HepG2 (cell line): ENCODE data around the gene CNOT10. TPM values are rescaled to one million over a fixed set of nuclear protein-coding genes. Genes with fewer than 3 reads are reported as not detected.

ENCODE experiments used
- BRCA1 ChIP-seq: sonication (generic); formaldehyde crosslinking; IDR thresholded peaks from 2 replicates; pipeline ENCODE4 v1.4.0; 2020; ENCODE audit warnings: missing genetic modification reagents
- BRF2 ChIP-seq: sonication (generic); formaldehyde crosslinking; IDR thresholded peaks from 2 replicates; pipeline ENCODE4 v1.8.1; 2022; ENCODE audit warnings: mild to moderate bottlenecking, missing genetic modification reagents
- MTF2 ChIP-seq: sonication (generic); formaldehyde crosslinking; IDR thresholded peaks from 2 replicates; pipeline ENCODE4 v1.5.0; 2020; ENCODE audit warnings: missing genetic modification reagents, borderline replicate concordance
- NFYB ChIP-seq: sonication (generic); formaldehyde crosslinking; IDR thresholded peaks from 2 replicates; pipeline ENCODE4 v1.4.0; 2020; ENCODE audit warnings: missing genetic modification reagents
- NR2F1 ChIP-seq, 2 experiments: fragments of 450-650 bp in 1 of 2; formaldehyde crosslinking in 1 of 2; IDR thresholded peaks; 2 replicates each; pipeline versions ENCODE4 v1.5.0 to v1.6.1; 2016 to 2020; ENCODE audit warnings: mild to moderate bottlenecking in 1 of 2, missing compliant biosample characterization in 1 of 2, missing genetic modification reagents in 1 of 2, moderate library complexity in 1 of 2
- PAXIP1 ChIP-seq: sonication (generic); formaldehyde crosslinking; conservative IDR thresholded peaks from 2 replicates; pipeline ENCODE4 v1.4.0; 2020; ENCODE audit warnings: mild to moderate bottlenecking, missing genetic modification reagents, moderate library complexity
- ZFP36 ChIP-seq: fragments of 150-350 bp; IDR thresholded peaks from 2 replicates; pipeline ENCODE4 v1.6.1; 2018; ENCODE audit warnings: borderline replicate concordance, low read length, low read depth; ENCODE audit not compliant: partially characterized antibody
- ZKSCAN1 ChIP-seq: fragments of 150-350 bp; IDR thresholded peaks from 2 replicates; pipeline ENCODE4 v1.6.1; 2014; ENCODE audit warnings: low read length
- ZNF318 ChIP-seq: sonication (generic); formaldehyde crosslinking; IDR thresholded peaks from 2 replicates; pipeline ENCODE4 v1.4.0; 2020; ENCODE audit warnings: mild to moderate bottlenecking, missing genetic modification reagents
- ZNF367 ChIP-seq: sonication (generic); formaldehyde crosslinking; IDR thresholded peaks from 2 replicates; pipeline ENCODE4 v1.4.0; 2020; ENCODE audit warnings: missing genetic modification reagents, borderline replicate concordance
- ZNF446 ChIP-seq: sonication (generic); formaldehyde crosslinking; IDR thresholded peaks from 2 replicates; pipeline ENCODE4 v1.5.0; 2020; ENCODE audit warnings: mild to moderate bottlenecking, missing genetic modification reagents
- ZNF577 ChIP-seq: sonication (generic); formaldehyde crosslinking; IDR thresholded peaks from 2 replicates; pipeline ENCODE4 v1.4.0; 2020; ENCODE audit warnings: mild to moderate bottlenecking, low read depth, missing genetic modification reagents, borderline replicate concordance
- ZNF816 ChIP-seq: sonication (generic); formaldehyde crosslinking; IDR thresholded peaks from 2 replicates; pipeline ENCODE4 v1.8.0; 2022; ENCODE audit warnings: missing genetic modification reagents, mild to moderate bottlenecking, borderline replicate concordance
- ZNF891 ChIP-seq: sonication (generic); formaldehyde crosslinking; IDR thresholded peaks from 2 replicates; pipeline ENCODE4 v1.5.0; 2020; ENCODE audit warnings: mild to moderate bottlenecking, missing genetic modification reagents
- polyA plus RNA-seq, 8 experiments: library from polyadenylated mRNA; depleted of rRNA in 3 of 8; stranded (reverse) in 7 of 8; unstranded in 1 of 8; fragments of >200 nt; fragmentation: Illumina TruSeq in 4 of 8; extraction: Trizol in 4 of 8; gene quantifications; 2 replicates each; pipeline versions ENCODE4 v1.2.1 to v1.2.3, GENCODE V29; 2011 to 2016; ENCODE audit warnings: low read depth in 4 of 8, missing spikeins in 1 of 8, mixed read lengths in 1 of 8; ENCODE audit not compliant: insufficient read depth in 1 of 8
- total RNA-seq, 5 experiments: library from RNA; depleted of rRNA; stranded (reverse); fragments of >200 nt; fragmentation: Illumina TruSeq; extraction: Trizol; gene quantifications; 2 replicates each; pipeline ENCODE4 v1.2.3, GENCODE V29; 2016; ENCODE audit warnings: low read depth in 1 of 5

CNOT10 gene
- total and polyA plus RNA-seq, 2 of the 13 experiments (the other 11 are each of a cell fraction or from before 2014, with no cell fraction given) = 21.2 to 34.1 TPM

- TF ChIP-seq ZNF318 (CRISPR knock-in tag) (no peak), ZNF446 (CRISPR knock-in tag) (no peak), ZNF816 (CRISPR knock-in tag) (no peak), ZFP36 (no peak), MTF2 (no peak), BRCA1 (CRISPR knock-in tag) (no peak), PAXIP1 (CRISPR knock-in tag) (peak; percentile 78), ZNF577 (CRISPR knock-in tag) (no peak), NR2F1 (CRISPR knock-in tag; IDR thresholded peaks at IDR 0.05) (no peak), BRF2 (CRISPR knock-in tag) (no peak), NFYB (CRISPR knock-in tag) (no peak), ZNF891 (CRISPR knock-in tag) (no peak), ZNF367 (CRISPR knock-in tag) (no peak), ZKSCAN1 (no peak)
Observed at GRCh38 chr3:32780071-32780734, 95.2 kb downstream of the CNOT10 start (continued).
